Activated T-cell treated with anti-CD3 and anti-CD28 coated beads, Interleukin-2, amount 50 U/mL, for 24 hours (primary cell): Measurements from ENCODE around the gene CIRBP.

ENCODE experiments used
- DNase-seq: peaks from one replicate; pipeline ENCODE4 v3.0.0-alpha.2; 2020
- H3K27ac Mint-ChIP-seq: 2 replicates; pipeline ENCODE4 v1.8.0; 2020; ENCODE audit warnings: mild to moderate bottlenecking, mixed read lengths
- H3K27me3 Mint-ChIP-seq: 2 replicates; pipeline ENCODE4 v1.8.0; 2020; ENCODE audit warnings: mixed read lengths
- H3K36me3 Mint-ChIP-seq: 2 replicates; pipeline ENCODE4 v1.8.0; 2020; ENCODE audit warnings: low read depth, mixed read lengths
- H3K4me1 Mint-ChIP-seq: 2 replicates; pipeline ENCODE4 v1.8.0; 2020; ENCODE audit warnings: low read depth, mixed read lengths
- H3K4me3 Mint-ChIP-seq: 2 replicates; pipeline ENCODE4 v1.8.0; 2020; ENCODE audit warnings: mild to moderate bottlenecking, moderate library complexity, mixed read lengths
- H3K9me3 Mint-ChIP-seq: 2 replicates; pipeline ENCODE4 v1.8.0; 2020; ENCODE audit warnings: mixed read lengths

CIRBP gene

GRCh38 chr19:1236576-1236975, 32.6 kb upstream of the CIRBP start:
- H3K27ac Mint-ChIP-seq: no peak overlapping the region
- peak overlapping the region; percentile 63 for H3K4me3 Mint-ChIP-seq
- H3K27me3 Mint-ChIP-seq: peaks cover 14% of the 10 kb centered on the region
- peaks cover 33% of the 10 kb centered on the region for H3K4me1 Mint-ChIP-seq
- H3K36me3 Mint-ChIP-seq: peaks cover 1% of the 10 kb centered on the region
- H3K9me3 Mint-ChIP-seq: no peaks in the 10 kb centered on the region
- no peak for DNase-seq

DNA sequence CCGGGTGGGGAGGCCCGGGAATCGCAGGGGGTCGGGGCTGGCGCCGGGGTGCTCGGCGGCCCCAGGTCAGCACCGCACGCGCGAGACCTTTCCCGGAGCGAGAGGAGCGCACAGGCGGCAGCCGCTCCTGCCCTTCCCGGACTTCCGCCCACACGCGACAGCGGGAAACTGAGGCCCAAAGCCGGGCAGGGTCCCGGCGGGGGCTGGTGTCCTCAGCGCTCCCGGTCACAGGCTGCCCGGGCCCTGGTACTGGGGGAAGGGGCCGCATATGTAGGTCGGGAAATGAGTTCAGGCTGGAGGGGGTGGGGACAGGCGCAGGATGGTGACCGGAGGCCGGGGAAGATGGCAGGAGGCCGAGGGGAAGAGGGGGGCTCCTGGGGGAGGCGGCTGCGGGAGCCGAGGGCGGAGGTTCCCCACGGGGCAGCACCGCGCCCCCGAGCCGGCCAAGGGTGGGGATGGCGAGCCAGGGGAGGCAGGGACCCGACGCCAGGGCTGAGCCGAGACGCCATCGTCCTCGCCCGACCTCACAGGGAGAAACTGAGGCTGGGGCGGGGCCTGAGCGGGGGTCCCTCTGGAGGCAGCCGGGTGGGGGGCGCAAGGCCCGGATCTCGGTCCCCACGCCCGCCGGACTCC, 32.0 kb upstream of the CIRBP start:
- Mint-ChIP-seq H3K4me1 (peaks cover 34% of the 10 kb centered on the region), H3K27me3 (peaks cover 14% of the 10 kb centered on the region), H3K27ac (no peak overlapping the region), H3K36me3 (peaks cover 4% of the 10 kb centered on the region), H3K9me3 (no peaks in the 10 kb centered on the region), H3K4me3 (peak overlapping the region; percentile 63)
- DNase-seq: peak; percentile 54

- Mint-ChIP-seq H3K27me3 (peaks cover 14% of the 10 kb centered on the region), H3K9me3 (no peaks in the 10 kb centered on the region), H3K4me1 (peaks cover 37% of the 10 kb centered on the region), H3K4me3 (peak within 1 kb of the TSS; percentile 74), H3K27ac (peak within 1 kb of the TSS; percentile 85), H3K36me3 (peaks cover 11% of the 10 kb centered on the region)
- peak; percentile 72 for DNase-seq
These were observed 31.3 kb upstream of the CIRBP start, which contains the start of gene CBARP for GRCh38 chr19:1237754-1238368. TSS of gene CBARP (minus strand) at chr19:1238005. CDS start at chr19:1236100, 1,905 bp downstream.

DNA sequence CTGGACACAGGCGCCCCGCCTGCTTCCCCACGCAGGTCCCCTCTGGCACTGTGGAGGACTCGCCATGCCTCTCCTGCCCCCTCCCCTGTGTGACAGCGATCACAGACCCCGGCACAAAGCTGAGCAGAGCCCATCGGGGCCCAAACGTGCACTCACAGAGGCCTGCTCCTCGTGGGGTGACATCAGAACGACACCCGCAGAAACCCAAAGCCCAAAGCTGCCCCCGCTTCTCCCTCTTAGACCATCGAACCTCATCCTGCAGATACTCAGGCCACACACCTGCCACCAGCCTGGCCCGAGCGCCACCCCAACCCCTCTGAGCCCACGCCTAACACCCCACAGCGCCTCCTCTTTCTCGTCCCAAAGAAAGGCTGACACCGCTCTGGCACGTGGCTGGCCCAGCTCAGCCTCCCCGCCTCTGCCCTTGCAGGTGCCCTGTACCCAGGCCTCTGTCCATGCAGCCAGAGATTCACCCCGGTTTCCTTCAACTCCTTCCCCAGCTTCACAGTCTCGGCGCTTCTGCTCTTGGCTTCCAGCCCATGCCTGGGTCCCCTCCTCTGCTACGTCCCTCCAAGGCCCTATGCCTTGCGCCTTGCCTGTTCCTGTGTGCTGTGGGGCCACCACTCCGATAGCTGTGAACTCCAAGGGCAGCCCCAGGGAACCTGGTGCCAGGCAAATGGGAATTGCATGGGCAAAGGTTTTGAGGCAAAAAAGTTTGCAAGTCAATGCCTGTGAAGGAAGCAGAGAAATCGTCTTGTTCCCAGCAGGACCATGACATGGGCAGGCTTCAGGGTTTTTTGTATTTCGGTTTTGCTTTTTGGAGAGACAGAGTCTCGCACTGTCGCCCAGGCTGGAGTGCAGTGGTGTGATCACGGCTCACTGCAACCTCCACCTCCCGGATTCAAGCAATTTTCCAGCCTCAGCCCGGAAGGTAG, 30.5 kb upstream of the CIRBP start:
- peak overlapping the region; percentile 74 for H3K4me3 Mint-ChIP-seq
- peaks cover 14% of the 10 kb centered on the region for H3K27me3 Mint-ChIP-seq
- peak overlapping the region; percentile 85 for H3K27ac Mint-ChIP-seq
- H3K36me3 Mint-ChIP-seq: peaks cover 19% of the 10 kb centered on the region
- peaks cover 45% of the 10 kb centered on the region for H3K4me1 Mint-ChIP-seq
- no peaks in the 10 kb centered on the region for H3K9me3 Mint-ChIP-seq
- peak; percentile 56 for DNase-seq

DNA sequence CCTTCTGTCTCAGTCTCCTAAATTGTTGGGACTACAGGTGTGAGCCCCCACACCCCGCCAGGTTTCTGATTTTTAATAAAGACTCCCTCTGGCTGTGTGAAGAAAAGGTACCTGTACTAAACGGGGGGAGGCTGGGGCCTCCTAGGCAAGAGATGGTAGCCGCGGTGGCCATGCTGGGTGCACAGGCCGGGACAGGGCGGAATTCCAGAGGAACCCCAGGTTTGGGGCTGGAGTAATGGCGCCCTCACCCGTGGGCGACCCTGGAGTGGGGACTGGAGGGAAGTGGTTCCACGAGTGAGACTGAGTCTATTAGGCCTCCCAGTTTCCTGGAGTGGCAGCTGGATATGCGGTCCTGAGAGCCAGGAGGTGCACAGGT, 29.7 kb upstream of the CIRBP start:
- Mint-ChIP-seq H3K27ac (peak overlapping the region; percentile 33), H3K4me3 (peak overlapping the region; percentile 44), H3K9me3 (no peaks in the 10 kb centered on the region), H3K27me3 (peaks cover 14% of the 10 kb centered on the region), H3K4me1 (peaks cover 49% of the 10 kb centered on the region), H3K36me3 (peaks cover 23% of the 10 kb centered on the region)
- no peak for DNase-seq

GRCh38 chr19:1239796-1240737, 29.1 kb upstream of the CIRBP start:
- H3K9me3 Mint-ChIP-seq: no peaks in the 10 kb centered on the region
- peak; percentile 99 for DNase-seq
- peak overlapping the region; percentile 72 for H3K27ac Mint-ChIP-seq
- H3K27me3 Mint-ChIP-seq: peaks cover 14% of the 10 kb centered on the region
- H3K4me3 Mint-ChIP-seq: peak overlapping the region; percentile 94
- H3K4me1 Mint-ChIP-seq: peaks cover 54% of the 10 kb centered on the region
- H3K36me3 Mint-ChIP-seq: peaks cover 28% of the 10 kb centered on the region

- H3K27me3 Mint-ChIP-seq: peaks cover 14% of the 10 kb centered on the region
- peaks cover 56% of the 10 kb centered on the region for H3K4me1 Mint-ChIP-seq
- H3K9me3 Mint-ChIP-seq: no peaks in the 10 kb centered on the region
- H3K4me3 Mint-ChIP-seq: peak overlapping the region; percentile 94
- peak; percentile 46 for DNase-seq
- H3K27ac Mint-ChIP-seq: peak overlapping the region; percentile 94
- H3K36me3 Mint-ChIP-seq: peaks cover 32% of the 10 kb centered on the region
These were observed 28.2 kb upstream of the CIRBP start for GRCh38 chr19:1240925-1241324.

- Mint-ChIP-seq H3K27ac (peak within 1 kb of the TSS; percentile 94), H3K9me3 (no peaks in the 10 kb centered on the region), H3K27me3 (peaks cover 14% of the 10 kb centered on the region), H3K36me3 (peaks cover 38% of the 10 kb centered on the region), H3K4me1 (peaks cover 59% of the 10 kb centered on the region), H3K4me3 (peak within 1 kb of the TSS; percentile 94)
- DNase-seq: peak; percentile 97
These were observed 27.6 kb upstream of the CIRBP start, which contains the start of gene ATP5F1D for GRCh38 chr19:1241417-1242095. TSS of gene ATP5F1D (plus strand) at chr19:1241751. CDS start at chr19:1241851, 100 bp downstream.

DNA sequence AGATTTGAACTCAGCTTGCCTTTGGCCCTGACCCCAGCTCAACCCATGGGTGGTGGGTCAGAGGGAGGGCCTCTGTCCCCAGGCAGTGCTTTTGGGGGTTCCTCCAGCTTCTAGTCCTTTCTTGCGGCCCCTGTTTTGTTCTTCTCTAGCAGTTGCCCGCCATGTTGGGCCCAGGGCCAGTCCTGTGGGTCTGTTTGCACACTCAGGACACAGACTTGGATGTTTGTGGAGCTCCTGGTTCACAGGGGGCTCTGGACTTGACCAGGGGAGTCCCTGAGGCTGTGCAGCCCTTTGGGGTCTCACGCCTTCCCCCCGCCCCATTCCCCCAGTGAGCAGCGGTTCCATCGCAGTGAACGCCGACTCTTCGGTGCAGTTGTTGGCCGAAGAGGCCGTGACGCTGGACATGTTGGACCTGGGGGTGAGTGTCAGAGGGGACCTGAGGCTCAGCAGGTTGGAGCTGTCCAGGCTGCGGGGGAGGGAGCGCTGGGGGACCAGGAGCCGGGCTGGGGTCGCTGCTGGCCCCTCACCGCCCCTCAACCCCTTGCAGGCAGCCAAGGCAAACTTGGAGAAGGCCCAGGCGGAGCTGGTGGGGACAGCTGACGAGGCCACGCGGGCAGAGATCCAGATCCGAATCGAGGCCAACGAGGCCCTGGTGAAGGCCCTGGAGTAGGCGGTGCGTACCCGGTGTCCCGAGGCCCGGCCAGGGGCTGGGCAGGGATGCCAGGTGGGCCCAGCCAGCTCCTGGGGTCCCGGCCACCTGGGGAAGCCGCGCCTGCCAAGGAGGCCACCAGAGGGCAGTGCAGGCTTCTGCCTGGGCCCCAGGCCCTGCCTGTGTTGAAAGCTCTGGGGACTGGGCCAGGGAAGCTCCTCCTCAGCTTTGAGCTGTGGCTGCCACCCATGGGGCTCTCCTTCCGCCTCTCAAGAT, 25.1 kb upstream of the CIRBP start:
- Mint-ChIP-seq H3K27ac (peak overlapping the region; percentile 92), H3K9me3 (no peaks in the 10 kb centered on the region), H3K27me3 (peaks cover 5% of the 10 kb centered on the region), H3K4me3 (peak overlapping the region; percentile 94), H3K36me3 (peaks cover 39% of the 10 kb centered on the region), H3K4me1 (peaks cover 53% of the 10 kb centered on the region)
- peak; percentile 93 for DNase-seq

- Mint-ChIP-seq H3K4me1 (peaks cover 45% of the 10 kb centered on the region), H3K36me3 (peaks cover 41% of the 10 kb centered on the region), H3K9me3 (no peaks in the 10 kb centered on the region), H3K4me3 (peak overlapping the region; percentile 74), H3K27me3 (no peaks in the 10 kb centered on the region), H3K27ac (peak overlapping the region; percentile 92)
- DNase-seq: peak; percentile 51
These were observed 24.3 kb upstream of the CIRBP start for GRCh38 chr19:1244693-1245451.

GRCh38 chr19:1245494-1246264, 23.5 kb upstream of the CIRBP start:
- H3K27me3 Mint-ChIP-seq: no peaks in the 10 kb centered on the region
- H3K27ac Mint-ChIP-seq: peak overlapping the region; percentile 14
- H3K4me1 Mint-ChIP-seq: peaks cover 41% of the 10 kb centered on the region
- peak; percentile 42 for DNase-seq
- H3K4me3 Mint-ChIP-seq: no peak overlapping the region
- H3K9me3 Mint-ChIP-seq: no peaks in the 10 kb centered on the region
- peaks cover 41% of the 10 kb centered on the region for H3K36me3 Mint-ChIP-seq
